Eye (tissue), 1 donor: ENCODE measurements around the gene SCRN2.

Source experiments
- DNase-seq: peaks from one replicate; pipeline ENCODE4 v3.0.0-alpha.2; 2015

Gene SCRN2

DNA sequence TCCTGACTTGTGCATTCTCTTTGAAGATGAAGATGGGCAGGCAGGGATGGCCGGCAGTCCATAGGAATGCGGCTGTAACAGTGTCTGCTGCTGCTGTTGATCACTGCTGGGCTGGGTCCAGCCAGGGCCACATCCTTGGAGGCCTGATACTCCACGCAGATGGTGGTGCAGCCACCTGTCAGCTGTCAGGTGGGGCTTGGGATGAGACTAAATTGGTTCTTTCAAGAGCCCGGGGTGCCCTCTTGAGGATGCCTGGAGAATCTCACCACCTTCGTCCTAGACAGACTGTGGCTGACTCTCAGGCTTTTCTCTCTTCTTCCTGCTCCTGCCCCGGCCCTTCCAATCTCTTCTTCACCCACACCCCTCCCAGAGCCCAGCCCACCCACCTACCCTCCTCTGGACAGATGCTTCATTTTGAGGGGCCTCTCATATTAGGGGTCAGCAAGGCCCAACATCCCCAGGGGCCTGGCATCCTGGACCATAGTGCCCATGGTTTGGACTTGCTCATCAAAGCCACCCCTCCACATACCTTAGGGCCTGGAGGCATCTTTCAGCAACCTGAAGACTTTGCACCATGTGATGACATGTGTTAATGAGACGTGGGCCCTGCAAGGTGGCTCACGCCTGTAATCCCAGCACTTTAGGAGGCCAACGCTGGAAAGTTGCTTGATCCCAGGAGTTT, 38.6 kb downstream of the SCRN2 start:
- peak; percentile 45 for DNase-seq

- no peak for DNase-seq
Observed at GRCh38 chr17:47801906-47802305, 39.2 kb downstream of the SCRN2 start.

- DNase-seq, result no peak
Observed at GRCh38 chr17:47801176-47801765, 39.8 kb downstream of the SCRN2 start.

DNA sequence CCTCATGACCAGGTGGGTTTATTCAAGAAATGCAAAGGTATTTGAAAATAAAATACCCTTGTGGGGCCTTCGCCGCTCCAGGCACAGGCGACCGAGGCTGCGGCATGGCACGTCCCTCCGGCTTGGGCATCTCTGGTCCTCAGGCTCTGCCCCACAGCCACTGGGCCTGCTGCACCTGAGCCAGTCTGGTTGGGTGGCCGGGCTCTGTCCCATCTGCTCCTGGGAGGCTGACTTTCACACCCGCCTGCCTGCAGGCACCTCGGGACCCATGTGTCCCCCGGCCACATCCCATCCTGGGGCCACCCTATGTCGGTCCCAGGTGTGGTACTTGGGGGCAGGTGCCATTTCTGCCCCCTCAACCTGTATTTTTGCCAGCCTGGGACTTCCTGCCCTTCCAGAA, 40.4 kb downstream of the SCRN2 start:
- DNase-seq, result no peak

- no peak for DNase-seq
Observed at GRCh38 chr17:47797797-47798196, 43.3 kb downstream of the SCRN2 start.

- DNase-seq, result no peak
Observed at GRCh38 chr17:47792979-47793378, 48.1 kb downstream of the SCRN2 start.

DNA sequence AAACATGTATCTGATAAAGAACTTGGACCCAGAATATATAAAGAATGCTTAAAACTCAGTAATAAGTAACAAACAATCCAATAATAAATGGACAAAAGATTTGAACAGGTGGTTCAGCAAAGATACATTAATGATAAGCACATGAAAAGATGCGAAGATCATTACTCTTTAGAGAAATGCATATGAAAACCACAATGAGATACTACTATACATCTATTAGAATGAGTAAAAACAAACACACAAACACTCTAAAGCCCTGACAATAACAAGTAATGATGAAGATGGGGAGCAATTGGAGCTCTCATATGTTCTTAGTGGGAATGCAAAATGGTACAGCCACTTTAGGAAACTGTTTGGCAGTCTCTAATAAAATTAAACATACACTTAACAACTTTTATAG, 48.6 kb downstream of the SCRN2 start:
- DNase-seq, result no peak

DNA sequence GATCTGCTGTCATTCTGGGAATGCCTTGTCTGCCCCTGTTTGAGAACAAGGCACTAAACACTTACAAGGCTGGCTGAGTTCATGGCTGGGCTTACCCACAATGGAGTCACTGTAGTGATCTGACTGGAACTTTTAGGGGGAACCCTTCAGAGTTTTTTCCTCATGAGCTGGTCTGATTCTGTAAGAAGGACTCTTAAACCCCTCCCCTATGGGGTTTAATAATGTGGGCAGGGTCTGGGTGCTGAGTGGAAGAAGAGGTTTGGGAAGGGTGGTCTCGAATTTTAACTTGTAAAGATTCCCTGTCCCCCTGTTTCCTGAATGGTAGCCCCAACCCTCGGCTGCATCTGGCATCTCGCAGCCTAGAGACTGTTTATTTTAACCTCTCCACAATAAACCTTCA, 50.0 kb downstream of the SCRN2 start:
- DNase-seq, result no peak

- DNase-seq, result peak; percentile 64
Observed at GRCh38 chr17:47789611-47790561, 51.2 kb downstream of the SCRN2 start.
